Eye (tissue), 1 donor: ENCODE results near the gene METTL22.
"Not testable (repeated sequence)": the region's sequence is repeated elsewhere in the genome, so short reads cannot be mapped to it uniquely, and the experiment has no call there.

Experiments used
- DNase-seq: peaks from one replicate; pipeline ENCODE4 v3.0.0-alpha.2; 2015

The METTL22 gene

GRCh38 chr16:8634991-8635736, 13.7 kb downstream of the METTL22 start:
- peak; percentile 50 for DNase-seq

GRCh38 chr16:8639694-8640093, 18.2 kb downstream of the METTL22 start:
- DNase-seq, result no peak

GRCh38 chr16:8641671-8642070, 20.2 kb downstream of the METTL22 start:
- DNase-seq, result no peak

GRCh38 chr16:8642146-8642545, 20.6 kb downstream of the METTL22 start:
- DNase-seq, result no peak

GRCh38 chr16:8644211-8645140, 23.0 kb downstream of the METTL22 start:
- DNase-seq, result no peak

- DNase-seq, result no peak
These were observed 23.6 kb downstream of the METTL22 start for GRCh38 chr16:8645141-8645521.

GRCh38 chr16:8645831-8646230, 24.3 kb downstream of the METTL22 start:
- DNase-seq, result no peak

GRCh38 chr16:8646326-8647053, 25.0 kb downstream of the METTL22 start:
- no peak for DNase-seq

GRCh38 chr16:8647721-8648318, 26.3 kb downstream of the METTL22 start:
- DNase-seq, result no peak

- DNase-seq, result no peak
These were observed 27.4 kb downstream of the METTL22 start for GRCh38 chr16:8648877-8649276.

- DNase-seq, result no peak
These were observed 28.5 kb downstream of the METTL22 start for GRCh38 chr16:8649829-8650554.

GRCh38 chr16:8651958-8652357, 30.5 kb downstream of the METTL22 start:
- DNase-seq, result not testable (repeated sequence)

GRCh38 chr16:8655184-8655717, 33.8 kb downstream of the METTL22 start:
- DNase-seq, result peak; percentile 59

GRCh38 chr16:8656376-8656775, 34.9 kb downstream of the METTL22 start:
- no peak for DNase-seq

- DNase-seq, result peak; percentile 93
These were observed 39.4 kb downstream of the METTL22 start for GRCh38 chr16:8660841-8661301.

- no peak for DNase-seq
These were observed 40.2 kb downstream of the METTL22 start for GRCh38 chr16:8661703-8662102.

- no peak for DNase-seq
These were observed 41.9 kb downstream of the METTL22 start for GRCh38 chr16:8663192-8664089.

- DNase-seq, result no peak
These were observed 44.0 kb downstream of the METTL22 start for GRCh38 chr16:8665529-8665928.

- DNase-seq, result no peak
These were observed 46.0 kb downstream of the METTL22 start for GRCh38 chr16:8667492-8667891.

GRCh38 chr16:8668113-8668512, 46.6 kb downstream of the METTL22 start:
- peak; percentile 72 for DNase-seq

GRCh38 chr16:8669481-8669880, 48.0 kb downstream of the METTL22 start:
- no peak for DNase-seq
